ENCODE measurements around the gene PSMB11.

Gene PSMB11

GRCh38 chr14:23085458-23085857, 43.4 kb downstream of the PSMB11 start:
- DNase-seq (ENCODE audit: low read depth), result no peak

DNA sequence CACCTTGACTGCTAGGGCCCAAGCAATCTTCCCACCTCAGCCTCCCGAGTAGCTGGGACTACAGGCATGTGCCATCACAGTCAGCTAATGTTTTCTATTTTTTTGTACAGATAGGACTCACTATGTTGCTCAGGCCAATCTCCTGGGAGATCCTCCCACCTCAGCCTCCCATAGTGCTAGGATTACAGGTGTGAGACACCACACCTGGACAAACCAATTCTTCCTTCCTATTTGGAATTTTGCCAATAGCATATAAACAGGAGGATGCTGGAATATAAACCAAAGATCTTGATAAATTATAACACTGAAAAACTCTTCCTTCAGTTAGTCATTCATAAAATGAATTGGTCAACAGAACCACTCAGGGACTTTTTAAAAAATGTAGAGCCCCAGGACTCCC, 44.6 kb downstream of the PSMB11 start:
- no peak for DNase-seq (ENCODE audit: low read depth)

- DNase-seq (ENCODE audit: low read depth), result no peak
Measured at GRCh38 chr14:23089498-23090253, 47.7 kb downstream of the PSMB11 start.

GRCh38 chr14:23090254-23090636, 48.2 kb downstream of the PSMB11 start:
- DNase-seq (ENCODE audit: low read depth), result no peak

GRCh38 chr14:23091294-23092225, 49.5 kb downstream of the PSMB11 start:
- DNase-seq (ENCODE audit: low read depth), result no peak

DNA sequence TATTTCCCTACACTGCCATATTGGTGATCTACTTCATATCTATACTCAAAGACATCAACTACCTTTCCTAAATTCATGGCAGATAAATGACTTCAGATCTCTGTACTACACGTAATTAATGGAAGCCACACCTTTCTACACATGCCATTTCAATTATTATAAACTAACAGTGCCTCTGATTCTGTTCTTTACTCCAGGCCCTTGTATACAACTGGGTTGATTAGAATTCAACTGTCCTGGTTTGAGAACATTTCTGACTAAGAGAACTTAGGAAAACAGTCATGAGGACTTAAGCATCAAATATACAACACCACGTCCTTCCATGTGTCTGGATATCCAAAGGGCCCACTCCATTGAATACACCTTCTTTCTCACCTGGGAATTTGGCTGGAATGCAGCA, 51.1 kb downstream of the PSMB11 start:
- no peak for DNase-seq (ENCODE audit: low read depth)

DNA sequence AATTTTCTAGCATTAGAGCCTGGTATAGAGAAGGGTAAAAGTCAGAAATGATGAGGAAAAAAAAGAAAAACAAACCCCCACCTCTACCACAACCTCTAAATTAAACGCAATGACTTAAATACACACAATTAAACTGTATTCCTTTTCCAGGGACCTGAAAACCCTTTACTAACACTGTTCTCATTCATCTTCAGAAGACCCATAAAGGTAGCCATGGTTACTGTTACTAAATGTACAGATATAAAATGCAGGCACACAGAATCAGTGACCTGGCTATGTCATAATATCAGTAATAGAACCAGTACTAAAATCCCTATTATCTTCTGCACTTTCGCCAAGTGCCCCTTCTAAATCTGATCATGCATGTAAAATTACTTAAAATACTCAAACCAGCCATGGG, 51.5 kb downstream of the PSMB11 start:
- no peak for DNase-seq (ENCODE audit: low read depth)
